HG03159 (cell line): ENCODE results near the gene SLC39A2.

ENCODE experiments used
- ATAC-seq: cut with Tn5 transposase; IDR thresholded peaks from one replicate; pipeline ENCODE4 v1.9.1; 2021; ENCODE audit warnings: mild to moderate bottlenecking, moderate library complexity; ENCODE audit not compliant: unreplicated experiment

The SLC39A2 gene

DNA sequence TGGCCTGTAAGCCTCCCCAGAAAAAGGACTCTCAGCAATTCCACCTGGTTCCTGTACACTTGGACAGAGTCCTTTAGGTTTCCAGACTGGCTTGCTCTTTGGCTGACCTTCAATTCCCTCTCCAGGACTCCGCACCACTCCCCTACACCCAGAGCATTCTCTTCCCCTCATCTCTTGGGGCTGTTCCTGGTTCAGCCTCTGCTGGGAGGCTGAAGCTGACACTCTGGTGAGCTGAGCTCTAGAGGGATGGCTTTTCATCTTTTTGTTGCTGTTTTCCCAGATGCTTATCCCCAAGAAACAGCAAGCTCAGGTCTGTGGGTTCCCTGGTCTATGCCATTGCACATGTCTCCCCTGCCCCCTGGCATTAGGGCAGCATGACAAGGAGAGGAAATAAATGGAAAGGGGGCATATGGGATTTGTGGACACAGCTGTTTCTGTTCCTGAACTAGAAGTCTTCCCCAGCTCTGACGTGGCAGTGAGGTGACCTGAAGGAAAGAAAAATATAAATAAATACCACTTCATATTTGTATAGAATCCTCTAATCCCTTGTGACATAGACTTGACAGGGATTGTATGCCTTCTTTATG lies 44.4 kb downstream of the SLC39A2 start:
- ATAC-seq, result no peak

DNA sequence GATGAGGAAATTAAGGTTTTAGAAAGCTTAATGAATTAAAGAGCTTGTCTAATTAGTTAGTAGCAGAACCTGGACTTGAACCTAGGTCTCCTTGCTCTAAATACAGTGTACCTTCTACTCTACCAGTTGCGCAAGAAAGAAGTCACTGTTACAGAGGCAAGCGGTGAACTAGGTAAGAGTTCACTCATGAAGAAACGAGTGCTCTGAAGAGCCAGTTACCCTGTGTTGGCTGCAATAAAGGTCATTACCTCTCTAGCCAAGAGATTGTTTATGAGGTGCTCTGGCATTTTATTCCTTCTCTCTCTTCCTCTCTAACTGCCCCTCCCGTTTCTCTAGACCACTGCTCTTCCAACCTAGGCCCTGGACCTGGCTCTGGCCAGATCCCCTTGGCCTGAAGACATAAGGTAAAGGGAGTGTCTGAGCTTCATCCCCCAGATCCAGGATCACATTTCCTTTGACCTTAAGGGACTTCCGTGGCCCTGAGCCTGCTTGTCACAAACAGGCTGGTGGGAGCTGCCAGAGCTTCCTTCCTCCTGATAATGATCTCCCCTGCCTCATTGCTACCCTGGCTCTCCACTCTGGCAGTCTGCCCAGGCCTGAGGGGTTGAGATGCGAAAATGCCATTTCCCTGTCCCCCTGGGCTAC lies 45.0 kb downstream of the SLC39A2 start:
- no peak for ATAC-seq

DNA sequence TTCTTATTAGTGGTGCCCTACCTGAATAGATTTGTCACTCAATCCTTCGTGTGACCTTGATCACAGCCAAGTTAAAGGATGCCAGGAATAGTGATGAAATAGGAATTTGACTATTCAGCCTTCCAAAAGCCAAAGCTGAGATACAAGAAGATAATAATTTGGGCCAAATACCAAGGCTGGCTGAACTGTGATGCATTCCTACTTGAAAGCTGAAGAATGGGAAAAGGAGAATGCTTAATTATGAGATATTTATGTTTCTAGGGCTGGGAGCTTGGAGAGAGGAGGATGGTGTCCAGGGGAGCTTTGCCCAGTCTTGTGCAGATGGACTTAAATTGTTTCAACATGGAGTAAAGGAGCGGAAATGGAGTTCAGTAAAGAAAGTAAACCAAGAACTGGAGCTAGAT lies 48.3 kb downstream of the SLC39A2 start:
- ATAC-seq, result no peak

DNA sequence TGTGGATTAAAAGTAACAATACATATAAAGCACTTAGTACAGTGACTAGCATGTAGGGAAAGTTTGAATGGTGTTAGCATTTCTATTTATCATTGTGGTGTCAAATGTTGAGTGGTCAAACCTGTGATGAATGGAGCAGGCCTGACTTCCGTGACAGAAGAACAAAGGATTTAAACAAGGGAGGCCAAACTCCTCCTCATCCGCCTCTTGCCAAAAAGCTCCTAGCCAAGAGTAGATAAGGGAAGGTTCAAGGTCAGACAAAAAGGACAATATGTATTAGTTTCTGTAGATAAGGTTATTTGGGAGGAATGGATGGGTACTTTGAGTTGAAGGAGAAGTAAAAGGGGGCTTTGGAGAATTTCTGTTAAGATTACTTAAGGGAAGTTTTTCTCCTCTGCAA lies 49.5 kb downstream of the SLC39A2 start:
- no peak for ATAC-seq

DNA sequence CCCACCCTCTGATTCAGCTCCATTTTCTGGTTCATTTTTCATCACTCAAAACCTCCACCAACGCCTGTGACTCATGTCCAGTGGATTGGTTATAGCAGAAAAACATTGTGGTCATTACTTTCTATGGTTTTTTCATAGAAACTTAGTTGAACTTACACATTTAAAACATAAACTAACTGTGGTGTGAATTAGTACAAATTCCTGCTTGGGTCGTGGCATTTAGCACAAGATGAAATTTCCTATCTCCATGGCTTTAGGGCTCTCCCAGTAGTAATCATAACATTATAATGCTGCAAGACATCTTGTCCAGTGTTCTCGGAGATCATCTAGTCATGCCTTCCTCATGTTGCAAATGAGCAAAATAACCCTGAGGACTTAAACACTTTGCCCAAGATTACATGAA lies 50.2 kb downstream of the SLC39A2 start:
- ATAC-seq, result no peak

DNA sequence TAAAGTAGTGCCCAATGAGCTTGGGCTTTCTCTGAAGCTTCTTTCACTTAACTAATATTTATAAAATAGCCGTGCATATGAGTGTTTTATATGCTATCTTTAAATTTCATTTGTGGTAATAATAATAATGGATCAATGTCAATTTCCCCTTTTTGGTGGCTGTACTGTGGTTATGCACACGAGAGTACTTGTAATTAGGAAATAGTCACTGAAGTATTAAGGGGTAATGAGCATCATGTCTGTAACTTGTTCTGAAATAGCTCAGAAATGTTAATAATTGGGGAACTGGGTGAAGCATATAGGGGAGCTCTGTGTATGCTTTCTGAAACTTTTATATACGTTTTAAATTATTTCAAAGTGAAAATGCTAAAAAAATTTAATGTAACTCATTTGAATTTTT lies 51.5 kb downstream of the SLC39A2 start:
- no peak for ATAC-seq
